ENCODE data around the gene OXGR1.

Gene OXGR1

DNA sequence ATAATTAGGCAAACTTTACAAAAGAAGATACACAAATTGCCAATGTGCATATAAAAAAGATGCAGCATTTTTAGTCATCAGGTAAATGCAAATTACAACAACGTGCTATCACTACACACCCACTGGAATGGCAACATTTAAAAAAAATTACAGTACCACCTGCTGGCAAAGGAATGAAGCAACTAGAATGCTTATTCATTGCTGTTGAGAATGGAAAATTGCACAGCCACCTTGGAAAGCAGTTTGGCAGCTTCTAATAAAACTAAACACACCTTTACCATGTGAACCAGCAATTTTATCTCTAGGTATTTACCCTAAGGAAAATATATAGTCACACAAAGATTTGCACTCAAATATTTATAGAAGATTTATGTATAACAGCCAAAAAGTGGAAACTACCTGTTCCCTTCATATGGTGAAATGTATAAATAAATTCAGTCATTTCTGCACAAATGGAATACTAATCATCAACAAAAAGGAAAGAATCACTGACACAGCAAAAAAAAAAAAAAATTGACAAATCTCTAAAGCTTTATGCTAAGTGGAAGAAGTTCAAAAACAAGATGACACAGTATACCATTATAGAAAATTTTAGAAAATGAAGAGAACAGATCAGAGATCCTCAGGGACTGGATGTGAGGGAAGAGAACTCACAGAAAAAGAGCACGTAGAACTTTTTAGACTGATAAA lies 30.3 kb downstream of the OXGR1 start:
- DNase-seq (ENCODE audit: low read depth in 2 of 2): no peak

DNA sequence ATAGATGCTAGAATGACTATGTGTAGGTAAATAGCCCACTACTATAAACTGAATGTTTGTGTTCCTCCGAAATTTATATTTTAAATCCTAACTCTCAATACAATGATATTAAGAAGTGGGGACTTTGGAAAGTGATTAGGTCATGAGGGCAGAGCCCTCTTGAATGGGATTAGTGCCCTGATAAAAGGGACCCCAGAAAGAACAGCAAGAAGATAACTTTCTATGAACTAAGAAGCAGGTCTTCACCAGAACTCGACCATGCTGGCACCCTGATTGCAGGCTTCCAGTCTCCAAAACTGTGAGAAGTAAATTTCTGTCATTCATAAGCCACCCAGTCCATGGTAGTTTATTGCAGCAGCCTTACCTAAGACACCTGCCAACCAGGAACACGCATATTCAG lies 33.9 kb downstream of the OXGR1 start:
- DNase-seq (ENCODE audit: low read depth in 2 of 2): no peak

DNA sequence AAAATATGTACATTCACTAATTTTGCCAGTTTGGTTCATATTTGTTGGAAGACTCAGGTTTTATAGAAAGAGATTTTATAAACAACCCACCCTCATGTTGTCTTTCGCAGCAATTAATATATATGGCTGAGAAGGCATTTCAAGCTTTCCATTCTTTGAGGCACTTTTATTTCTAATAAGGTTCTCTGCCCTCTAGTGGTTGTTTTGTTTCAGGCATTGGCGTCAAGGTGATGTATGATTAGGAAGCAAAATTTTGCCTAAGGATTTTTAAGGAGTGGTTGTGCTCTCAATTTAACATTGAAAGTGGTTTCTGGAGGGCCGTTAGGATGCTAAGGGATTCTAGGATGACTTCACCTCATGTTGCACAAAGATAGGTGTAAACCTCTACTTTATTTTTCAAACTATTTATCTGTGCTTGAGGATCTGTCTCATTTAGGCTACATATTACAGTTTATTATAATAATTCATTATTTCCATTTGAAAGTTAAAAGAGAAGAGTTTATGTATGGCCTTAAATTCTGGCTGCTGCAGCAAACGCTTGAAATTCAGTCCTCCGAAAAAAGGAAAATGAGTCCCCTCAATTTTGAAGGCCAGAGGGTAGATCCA lies 35.9 kb downstream of the OXGR1 start:
- peak; percentile 3 to 7 for DNase-seq (ENCODE audit: low read depth in 2 of 2)

DNA sequence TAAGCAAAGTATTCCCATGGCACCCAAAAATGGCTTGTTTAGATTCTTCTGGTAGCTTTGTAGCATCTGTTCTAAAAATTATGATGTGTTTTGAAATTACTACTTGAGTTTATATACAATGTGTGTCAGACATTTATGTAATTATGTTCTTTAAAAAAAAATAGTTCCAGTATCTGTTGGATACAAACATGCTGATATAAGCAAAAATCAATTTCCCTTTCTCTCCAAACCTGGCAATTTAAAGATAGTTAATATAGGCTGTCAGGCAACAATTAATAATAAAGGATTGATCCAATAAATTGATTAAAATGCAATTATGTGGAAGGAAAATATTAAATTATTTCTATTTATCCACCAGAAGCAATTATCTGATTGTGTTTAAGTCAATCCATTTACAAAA lies 41.7 kb downstream of the OXGR1 start:
- no peak for DNase-seq (ENCODE audit: low read depth in 2 of 2)

DNA sequence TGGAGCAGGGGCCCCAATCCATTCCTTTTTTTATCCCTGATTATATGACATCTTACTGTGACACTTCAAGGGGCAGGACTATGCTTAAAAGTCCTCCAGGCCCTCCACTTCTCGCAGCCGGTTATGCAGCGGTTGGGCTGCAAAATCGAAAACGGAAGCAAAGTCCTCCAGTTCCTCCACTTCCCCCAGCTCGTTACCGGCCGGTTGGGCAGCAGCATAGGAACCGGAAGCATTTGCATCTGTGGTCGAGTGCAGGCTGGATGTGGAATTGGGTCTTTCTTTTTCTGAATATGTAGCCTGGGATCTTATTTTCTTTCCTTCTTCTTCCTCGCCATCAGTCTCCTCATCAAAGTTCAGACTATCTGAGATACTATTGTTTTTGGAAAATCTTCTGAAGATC lies 46.1 kb downstream of the OXGR1 start:
- no peak for DNase-seq (ENCODE audit: low read depth in 2 of 2)

DNA sequence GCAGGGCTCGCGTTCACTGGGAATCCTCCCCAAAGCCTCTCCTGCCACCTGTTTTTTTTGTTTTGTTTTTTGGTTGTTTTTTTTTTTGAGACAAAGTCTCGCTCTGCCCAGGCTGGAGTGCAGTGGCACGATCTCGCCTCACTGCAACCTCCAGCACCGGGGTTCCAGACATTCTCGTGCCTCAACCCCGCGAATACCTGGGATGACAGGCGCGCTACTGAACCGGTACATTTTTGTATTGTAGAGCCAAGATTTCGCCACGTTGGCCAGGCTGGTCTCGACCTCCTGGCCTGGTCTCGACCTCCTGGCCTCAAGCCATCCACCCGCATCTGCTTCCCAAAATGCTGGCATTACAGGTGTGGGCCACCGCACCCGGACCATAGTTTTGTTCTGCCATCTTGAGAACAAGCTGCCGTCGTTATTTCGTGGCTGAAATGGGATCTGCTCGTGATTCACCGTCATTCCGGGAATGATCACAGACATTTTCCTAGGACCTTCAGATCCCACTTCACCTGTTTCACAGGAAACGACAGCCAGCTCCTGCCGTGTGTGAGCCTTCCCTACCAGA lies 46.8 kb downstream of the OXGR1 start:
- no peak for DNase-seq (ENCODE audit: low read depth in 2 of 2)

DNA sequence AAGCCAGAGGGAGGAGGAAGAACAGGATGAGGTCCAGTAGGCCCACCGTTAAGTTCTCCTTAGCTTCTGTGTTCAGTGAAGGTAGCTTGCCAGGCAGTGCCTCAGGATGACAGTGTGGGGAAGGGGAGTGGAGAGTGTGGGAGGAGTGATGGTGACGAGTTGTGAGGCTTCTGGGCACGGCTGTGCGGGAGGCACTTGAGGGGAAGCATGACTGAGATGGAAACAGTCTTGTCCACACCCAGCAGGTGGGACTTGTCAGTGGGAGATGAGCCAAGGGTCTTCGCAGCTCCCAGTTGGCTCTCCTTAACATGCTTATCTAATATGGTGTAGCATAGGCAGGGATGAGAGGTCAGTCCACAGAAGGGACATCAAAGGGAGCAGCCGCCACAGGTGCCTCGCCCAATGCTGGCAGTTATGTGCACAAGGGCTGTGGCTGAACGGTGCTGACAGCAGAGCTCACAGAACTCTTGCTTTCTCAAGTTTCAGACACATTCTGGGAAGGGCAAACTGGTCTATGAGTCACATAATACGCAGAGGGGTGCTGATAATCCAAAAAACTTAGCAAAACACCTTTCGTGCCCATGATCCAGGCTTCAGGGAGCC lies 47.5 kb downstream of the OXGR1 start:
- DNase-seq (ENCODE audit: low read depth in 2 of 2): no peak

DNA sequence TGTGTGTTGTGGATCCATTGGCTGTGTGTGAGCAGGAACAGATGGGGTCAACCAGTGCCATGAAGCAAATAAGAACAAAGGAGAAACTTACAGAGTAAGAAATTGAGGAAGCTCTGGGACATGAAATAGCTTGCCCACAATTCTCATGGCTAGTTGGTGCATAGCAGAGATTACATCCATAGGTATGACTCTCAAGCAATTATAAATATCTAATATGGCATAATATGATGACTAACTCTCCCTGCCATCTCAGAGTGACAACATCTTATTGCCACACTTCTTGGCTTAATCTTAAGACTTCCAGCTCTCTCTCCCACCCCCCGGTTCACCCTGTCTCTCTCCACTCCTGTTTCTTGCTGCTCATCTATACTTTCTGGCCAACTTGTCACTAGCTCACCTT lies 53.3 kb downstream of the OXGR1 start:
- no peak for DNase-seq (ENCODE audit: low read depth in 2 of 2)

DNA sequence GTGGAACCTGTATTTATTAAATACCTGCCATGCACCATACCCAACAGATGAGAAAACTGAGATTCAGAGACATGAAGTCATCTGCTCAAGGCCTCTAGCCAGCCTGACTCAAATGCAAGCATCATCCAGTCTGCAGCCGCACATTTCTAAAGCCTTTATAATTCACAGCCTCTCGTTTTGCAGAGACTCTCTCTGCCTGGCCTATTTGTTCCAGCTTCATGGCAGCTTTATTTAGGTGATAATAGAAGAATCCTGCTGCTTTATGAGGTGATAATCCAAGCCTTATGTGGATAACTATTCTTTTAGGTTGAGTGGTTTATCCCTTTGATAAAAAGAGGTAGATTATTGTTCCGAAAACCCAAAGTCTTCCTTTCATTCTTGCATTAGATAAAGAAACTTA lies 58.4 kb downstream of the OXGR1 start:
- no peak for DNase-seq (ENCODE audit: low read depth in 2 of 2)
